H1 (cell line): Measurements from ENCODE around the gene KRT85. TPM values are rescaled to one million over a fixed set of nuclear protein-coding genes. Genes with fewer than 3 reads are reported as not detected.

Source experiments
- CHD2 ChIP-seq: IDR thresholded peaks from 2 replicates; pipeline ENCODE4 v1.6.1; 2012; ENCODE audit warnings: low read length, improper control_type of control experiment
- polyA plus RNA-seq, 7 experiments: library from polyadenylated mRNA; depleted of rRNA in 3 of 7; stranded (reverse) in 5 of 7; unstranded in 2 of 7; fragments of >200 nt in 5 of 7; fragments of 200-250 nt in 2 of 7; gene quantifications; 1 replicate in 5 of 7; 2 replicates in 1 of 7; 4 replicates in 1 of 7; pipeline versions ENCODE4 v1.2.1 to v1.2.3, GENCODE V29; 2011 to 2013; ENCODE audit warnings: missing spikeins in 2 of 7, mixed read lengths in 2 of 7
- total RNA-seq: library from RNA; stranded (reverse); fragmentation: NEBNext Ultra II Directional; extraction: Animal tissue kit (Norgen Biotek cat#: 25700); gene quantifications from 2 replicates; pipeline ENCODE4 v1.2.1, GENCODE V29; 2021

KRT85 gene
- total and polyA plus RNA-seq, 2 of the 8 experiments (the other 6 are each of a cell fraction or from before 2014, with no cell fraction given): not detected

- TF ChIP-seq CHD2: no peak
- TF ChIP-seq, all 59 proteins: peak for 0
Measured at GRCh38 chr12:52403561-52403960, 36.3 kb upstream of the KRT85 start (continued).
